Liver (tissue), 9 donors: Measurements from ENCODE around the gene GNAI3. TPM values are rescaled to one million over a fixed set of nuclear protein-coding genes. Genes with fewer than 3 reads are reported as not detected.

ENCODE experiments used
- DNase-seq: peaks from one replicate; pipeline ENCODE4 v3.0.0-alpha.2; 2017; ENCODE audit warnings: low spot score
- H3K27ac ChIP-seq, 2 donors: one replicate each; pipeline ENCODE4 v1.7.0; 2013; ENCODE audit warnings: inconsistent platforms in 2 of 2, low read length in 2 of 2, control low read depth in 1 of 2, low read depth in 1 of 2, mild to moderate bottlenecking in 1 of 2
- H3K27me3 ChIP-seq, 4 donors: one replicate each; pipeline versions ENCODE4 v1.6.1 to v1.7.0; 2013; ENCODE audit warnings: low read length in 3 of 4, inconsistent platforms in 1 of 4, mild to moderate bottlenecking in 1 of 4, moderate library complexity in 1 of 4; ENCODE audit not compliant: control insufficient read depth in 4 of 4, insufficient read depth in 4 of 4
- H3K36me3 ChIP-seq, 4 donors: one replicate each; pipeline versions ENCODE4 v1.6.1 to v1.7.0; 2013; ENCODE audit warnings: low read length in 3 of 4, mild to moderate bottlenecking in 3 of 4, low read depth in 1 of 4, moderate library complexity in 1 of 4; ENCODE audit not compliant: control insufficient read depth in 4 of 4, insufficient read depth in 3 of 4
- H3K4me1 ChIP-seq, 4 donors: one replicate each; pipeline versions ENCODE4 v1.6.1 to v1.7.0; 2013; ENCODE audit warnings: low read length in 3 of 4, mild to moderate bottlenecking in 3 of 4, moderate library complexity in 1 of 4; ENCODE audit not compliant: control insufficient read depth in 4 of 4, insufficient read depth in 4 of 4
- H3K4me3 ChIP-seq, 3 donors: one replicate each; pipeline versions ENCODE4 v1.6.1 to v1.7.0; 2013; ENCODE audit warnings: low read length in 3 of 3, control low read depth in 1 of 3, low read depth in 1 of 3, mild to moderate bottlenecking in 1 of 3
- H3K9ac ChIP-seq, 2 donors: one replicate each; pipeline ENCODE4 v1.7.0; 2013; ENCODE audit warnings: low read length in 2 of 2, mild to moderate bottlenecking in 2 of 2, moderate library complexity in 2 of 2, control low read depth in 1 of 2, low read depth in 1 of 2
- H3K9me3 ChIP-seq, 4 donors: one replicate each; pipeline versions ENCODE4 v1.6.1 to v1.7.0; 2013; ENCODE audit warnings: low read length in 3 of 4; ENCODE audit not compliant: control insufficient read depth in 4 of 4
- EGR1 ChIP-seq, 2 donors: IDR thresholded peaks; 2 replicates each; pipeline ENCODE4 v1.6.1; 2016 to 2018; ENCODE audit warnings: antibody characterized with exemption in 2 of 2, low read depth in 2 of 2
- FOXA1 ChIP-seq: IDR thresholded peaks from 2 replicates; pipeline ENCODE4 v1.6.1; 2016; ENCODE audit warnings: antibody characterized with exemption
- FOXA2 ChIP-seq: IDR thresholded peaks from 2 replicates; pipeline ENCODE4 v1.6.1; 2016; ENCODE audit warnings: antibody characterized with exemption
- GABPA ChIP-seq, 2 donors: IDR thresholded peaks in 1 of 2; conservative IDR thresholded peaks in 1 of 2; 2 replicates each; pipeline ENCODE4 v1.6.1; 2016; ENCODE audit warnings: antibody characterized with exemption in 2 of 2, mild to moderate bottlenecking in 1 of 2, moderate library complexity in 1 of 2
- HNF4A ChIP-seq, 2 donors: conservative IDR thresholded peaks; 2 replicates each; pipeline ENCODE4 v1.6.1; 2016; ENCODE audit warnings: antibody characterized with exemption in 2 of 2, mild to moderate bottlenecking in 2 of 2
- HNF4G ChIP-seq: IDR thresholded peaks from 2 replicates; pipeline ENCODE4 v1.6.1; 2016; ENCODE audit warnings: antibody characterized with exemption
- JUND ChIP-seq, 2 donors: IDR thresholded peaks; 2 replicates each; pipeline ENCODE4 v1.6.1; 2016; ENCODE audit warnings: antibody characterized with exemption in 2 of 2
- NR2F2 ChIP-seq: IDR thresholded peaks from 2 replicates; pipeline ENCODE4 v1.6.1; 2016; ENCODE audit warnings: antibody characterized with exemption
- RAD21 ChIP-seq, 2 donors: IDR thresholded peaks; 2 replicates each; pipeline ENCODE4 v1.6.1; 2016; ENCODE audit warnings: antibody characterized with exemption in 2 of 2, mild to moderate bottlenecking in 2 of 2
- RXRA ChIP-seq, 2 donors: IDR thresholded peaks; 2 replicates each; pipeline ENCODE4 v1.6.1; 2017 to 2018; ENCODE audit warnings: antibody characterized with exemption in 2 of 2, mild to moderate bottlenecking in 1 of 2
- SP1 ChIP-seq: IDR thresholded peaks from 2 replicates; pipeline ENCODE4 v1.6.1; 2018; ENCODE audit warnings: antibody characterized with exemption, mild to moderate bottlenecking
- TAF1 ChIP-seq: conservative IDR thresholded peaks from 2 replicates; pipeline ENCODE4 v1.6.1; 2016; ENCODE audit warnings: antibody characterized with exemption, mild to moderate bottlenecking
- YY1 ChIP-seq: IDR thresholded peaks from 2 replicates; pipeline ENCODE4 v1.6.1; 2016; ENCODE audit warnings: antibody characterized with exemption, mild to moderate bottlenecking
- WGBS: extraction: QIAGEN DNeasy Blood & Tissue Kit; methylation state at CpG from one replicate; pipeline ENCODE4 v1.1.7; 2013; 5-methylcytosine and 5-hydroxymethylcytosine counted together
- polyA plus RNA-seq, 2 donors: library from polyadenylated mRNA; stranded (reverse) in 1 of 2; unstranded in 1 of 2; fragments of 200-250 nt in 1 of 2; fragments of >200 nt in 1 of 2; fragmentation: Nextera tagmentation in 1 of 2; extraction: Ambion mirVana in 1 of 2; gene quantifications; one replicate each; pipeline versions ENCODE4 v1.2.1 to v1.2.3, GENCODE V29; 2013 to 2015
- total RNA-seq, 2 donors: library from RNA; depleted of rRNA; stranded (reverse); fragments of >200 nt; gene quantifications; one replicate each; pipeline ENCODE4 v1.2.3, GENCODE V29; 2014
- TF ChIP-seq, protein P1 (sequence below): IDR thresholded peaks from 2 replicates; pipeline ENCODE4 v1.6.1; 2016; ENCODE audit warnings: antibody characterized with exemption, mild to moderate bottlenecking
- TF ChIP-seq, protein P2 (sequence below): IDR thresholded peaks from 2 replicates; pipeline ENCODE4 v1.6.1; 2016; ENCODE audit warnings: antibody characterized with exemption
- TF ChIP-seq, protein P3 (sequence below): IDR thresholded peaks from 2 replicates; pipeline ENCODE4 v1.6.1; 2016; ENCODE audit warnings: antibody characterized with exemption
- TF ChIP-seq, protein P4 (sequence below): IDR thresholded peaks from 2 replicates; pipeline ENCODE4 v1.6.1; 2016; ENCODE audit warnings: antibody characterized with exemption
- TF ChIP-seq, protein P5 (sequence below): fragments of 150-350 bp; IDR thresholded peaks from 2 replicates; pipeline ENCODE4 v1.5.1; 2017; ENCODE audit warnings: improper control_type of control experiment, low read depth, low read length; ENCODE audit not compliant: missing input control
- donor health status: healthy.
- donor health status: healthy.
- donor health status: healthy.
- donor health status: healthy.
- donor health status: healthy.

Gene GNAI3
- total and polyA plus RNA-seq, 4 donors: 1.9 to 6.5 (median 4.3) TPM

DNA sequence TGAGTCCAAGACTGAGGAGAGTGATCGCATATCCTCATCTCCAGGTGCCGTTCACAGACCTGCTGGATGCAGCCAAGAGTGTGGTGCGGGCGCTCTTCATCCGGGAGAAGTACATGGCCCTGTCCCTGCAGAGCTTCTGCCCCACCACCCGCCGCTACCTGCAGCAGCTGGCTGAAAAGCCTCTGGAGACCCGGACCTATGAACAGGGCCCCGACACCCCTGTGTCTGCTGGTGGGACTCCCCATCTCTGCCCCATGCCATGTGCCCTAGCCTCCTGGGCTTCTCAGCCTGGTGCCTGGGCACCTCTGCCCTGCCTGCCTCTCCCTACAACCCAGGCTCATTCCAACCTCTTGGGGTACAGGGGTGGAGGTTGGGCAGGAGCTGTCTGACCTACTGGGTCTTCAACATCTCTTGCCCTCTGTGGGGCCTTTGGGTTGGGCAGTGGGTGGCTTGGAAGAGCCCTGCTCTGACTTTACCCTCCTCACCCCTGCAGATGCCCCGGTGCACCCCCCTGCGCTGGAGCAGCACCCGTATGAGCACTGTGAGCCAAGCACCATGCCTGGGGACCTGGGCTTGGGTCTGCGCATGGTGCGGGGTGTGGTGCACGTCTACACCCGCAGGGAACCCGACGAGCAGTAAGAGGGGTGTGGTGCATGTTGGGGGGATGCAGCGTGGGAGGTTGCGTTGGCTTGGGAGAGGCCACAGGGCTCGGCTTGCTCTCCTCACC lies 78.4 kb downstream of the GNAI3 start (continued):
- TF ChIP-seq, protein P1, sequence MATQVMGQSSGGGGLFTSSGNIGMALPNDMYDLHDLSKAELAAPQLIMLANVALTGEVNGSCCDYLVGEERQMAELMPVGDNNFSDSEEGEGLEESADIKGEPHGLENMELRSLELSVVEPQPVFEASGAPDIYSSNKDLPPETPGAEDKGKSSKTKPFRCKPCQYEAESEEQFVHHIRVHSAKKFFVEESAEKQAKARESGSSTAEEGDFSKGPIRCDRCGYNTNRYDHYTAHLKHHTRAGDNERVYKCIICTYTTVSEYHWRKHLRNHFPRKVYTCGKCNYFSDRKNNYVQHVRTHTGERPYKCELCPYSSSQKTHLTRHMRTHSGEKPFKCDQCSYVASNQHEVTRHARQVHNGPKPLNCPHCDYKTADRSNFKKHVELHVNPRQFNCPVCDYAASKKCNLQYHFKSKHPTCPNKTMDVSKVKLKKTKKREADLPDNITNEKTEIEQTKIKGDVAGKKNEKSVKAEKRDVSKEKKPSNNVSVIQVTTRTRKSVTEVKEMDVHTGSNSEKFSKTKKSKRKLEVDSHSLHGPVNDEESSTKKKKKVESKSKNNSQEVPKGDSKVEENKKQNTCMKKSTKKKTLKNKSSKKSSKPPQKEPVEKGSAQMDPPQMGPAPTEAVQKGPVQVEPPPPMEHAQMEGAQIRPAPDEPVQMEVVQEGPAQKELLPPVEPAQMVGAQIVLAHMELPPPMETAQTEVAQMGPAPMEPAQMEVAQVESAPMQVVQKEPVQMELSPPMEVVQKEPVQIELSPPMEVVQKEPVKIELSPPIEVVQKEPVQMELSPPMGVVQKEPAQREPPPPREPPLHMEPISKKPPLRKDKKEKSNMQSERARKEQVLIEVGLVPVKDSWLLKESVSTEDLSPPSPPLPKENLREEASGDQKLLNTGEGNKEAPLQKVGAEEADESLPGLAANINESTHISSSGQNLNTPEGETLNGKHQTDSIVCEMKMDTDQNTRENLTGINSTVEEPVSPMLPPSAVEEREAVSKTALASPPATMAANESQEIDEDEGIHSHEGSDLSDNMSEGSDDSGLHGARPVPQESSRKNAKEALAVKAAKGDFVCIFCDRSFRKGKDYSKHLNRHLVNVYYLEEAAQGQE: no peak
- TF ChIP-seq, protein P2, sequence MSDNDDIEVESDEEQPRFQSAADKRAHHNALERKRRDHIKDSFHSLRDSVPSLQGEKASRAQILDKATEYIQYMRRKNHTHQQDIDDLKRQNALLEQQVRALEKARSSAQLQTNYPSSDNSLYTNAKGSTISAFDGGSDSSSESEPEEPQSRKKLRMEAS: no peak
- TF ChIP-seq RXRA (IDR thresholded peaks at IDR 0.05) (no peak), JUND (IDR thresholded peaks at IDR 0.05) (no peak), YY1 (no peak), FOXA1 (no peak), GABPA (IDR thresholded peaks at IDR 0.05 in 1 of 2, conservative IDR thresholded peaks at IDR 0.05 in 1 of 2) (no peak)

DNA sequence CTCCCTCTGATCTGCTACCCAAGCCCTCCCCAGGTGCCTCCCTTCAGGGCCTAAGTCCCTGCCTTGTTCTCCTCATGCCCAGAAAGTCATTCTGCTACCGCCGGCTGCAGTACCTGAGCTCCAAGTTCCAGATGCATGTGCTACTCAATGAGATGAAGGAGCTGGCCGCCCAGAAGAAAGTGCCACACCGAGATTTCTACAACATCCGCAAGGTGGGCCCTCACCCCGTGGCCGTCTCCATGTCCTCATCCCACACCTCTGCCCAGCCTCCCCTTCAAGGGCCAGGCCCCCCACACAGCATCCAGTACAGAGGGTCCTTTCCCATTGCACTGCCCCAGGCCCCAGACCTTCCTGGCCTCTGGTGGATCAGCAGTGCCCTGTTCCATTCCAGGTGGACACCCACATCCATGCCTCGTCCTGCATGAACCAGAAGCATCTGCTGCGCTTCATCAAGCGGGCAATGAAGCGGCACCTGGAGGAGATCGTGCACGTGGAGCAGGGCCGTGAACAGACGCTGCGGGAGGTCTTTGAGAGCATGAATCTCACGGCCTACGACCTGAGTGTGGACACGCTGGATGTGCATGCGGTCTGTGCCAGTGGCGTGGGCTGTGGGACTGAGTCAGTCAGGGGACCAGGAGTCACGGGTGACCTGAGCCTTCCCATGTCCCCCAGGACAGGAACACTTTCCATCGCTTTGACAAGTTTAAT lies 79.4 kb downstream of the GNAI3 start:
- Histone ChIP-seq H3K27ac (no peak overlapping the region), H3K4me3 (no peak overlapping the region), H3K27me3 (no peaks in the 10 kb centered on the region), H3K36me3 (peaks cover 15 to 61% (median 26%) of the 10 kb centered on the region in 4 donors), H3K9me3 (no peaks in the 10 kb centered on the region), H3K4me1 (peaks cover 0 to 16% (median 10%) of the 10 kb centered on the region in 4 donors), H3K9ac (no peak overlapping the region)
- no peak for DNase-seq
- TF ChIP-seq, protein P3, sequence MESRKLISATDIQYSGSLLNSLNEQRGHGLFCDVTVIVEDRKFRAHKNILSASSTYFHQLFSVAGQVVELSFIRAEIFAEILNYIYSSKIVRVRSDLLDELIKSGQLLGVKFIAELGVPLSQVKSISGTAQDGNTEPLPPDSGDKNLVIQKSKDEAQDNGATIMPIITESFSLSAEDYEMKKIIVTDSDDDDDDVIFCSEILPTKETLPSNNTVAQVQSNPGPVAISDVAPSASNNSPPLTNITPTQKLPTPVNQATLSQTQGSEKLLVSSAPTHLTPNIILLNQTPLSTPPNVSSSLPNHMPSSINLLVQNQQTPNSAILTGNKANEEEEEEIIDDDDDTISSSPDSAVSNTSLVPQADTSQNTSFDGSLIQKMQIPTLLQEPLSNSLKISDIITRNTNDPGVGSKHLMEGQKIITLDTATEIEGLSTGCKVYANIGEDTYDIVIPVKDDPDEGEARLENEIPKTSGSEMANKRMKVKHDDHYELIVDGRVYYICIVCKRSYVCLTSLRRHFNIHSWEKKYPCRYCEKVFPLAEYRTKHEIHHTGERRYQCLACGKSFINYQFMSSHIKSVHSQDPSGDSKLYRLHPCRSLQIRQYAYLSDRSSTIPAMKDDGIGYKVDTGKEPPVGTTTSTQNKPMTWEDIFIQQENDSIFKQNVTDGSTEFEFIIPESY: no peak
- TF ChIP-seq TAF1 (no peak), JUND (IDR thresholded peaks at IDR 0.05) (no peak), HNF4G (no peak), SP1 (no peak), RXRA (IDR thresholded peaks at IDR 0.05) (no peak), RAD21 (IDR thresholded peaks at IDR 0.05) (no peak), HNF4A (conservative IDR thresholded peaks at IDR 0.05) (no peak), GABPA (IDR thresholded peaks at IDR 0.05 in 1 of 2, conservative IDR thresholded peaks at IDR 0.05 in 1 of 2) (no peak), EGR1 (IDR thresholded peaks at IDR 0.05; ENCODE audit: low read depth in 2 of 2) (no peak), FOXA2 (no peak), FOXA1 (no peak), NR2F2 (no peak), YY1 (no peak)
- TF ChIP-seq, protein P4, sequence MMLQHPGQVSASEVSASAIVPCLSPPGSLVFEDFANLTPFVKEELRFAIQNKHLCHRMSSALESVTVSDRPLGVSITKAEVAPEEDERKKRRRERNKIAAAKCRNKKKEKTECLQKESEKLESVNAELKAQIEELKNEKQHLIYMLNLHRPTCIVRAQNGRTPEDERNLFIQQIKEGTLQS: no peak
- TF ChIP-seq, protein P5, sequence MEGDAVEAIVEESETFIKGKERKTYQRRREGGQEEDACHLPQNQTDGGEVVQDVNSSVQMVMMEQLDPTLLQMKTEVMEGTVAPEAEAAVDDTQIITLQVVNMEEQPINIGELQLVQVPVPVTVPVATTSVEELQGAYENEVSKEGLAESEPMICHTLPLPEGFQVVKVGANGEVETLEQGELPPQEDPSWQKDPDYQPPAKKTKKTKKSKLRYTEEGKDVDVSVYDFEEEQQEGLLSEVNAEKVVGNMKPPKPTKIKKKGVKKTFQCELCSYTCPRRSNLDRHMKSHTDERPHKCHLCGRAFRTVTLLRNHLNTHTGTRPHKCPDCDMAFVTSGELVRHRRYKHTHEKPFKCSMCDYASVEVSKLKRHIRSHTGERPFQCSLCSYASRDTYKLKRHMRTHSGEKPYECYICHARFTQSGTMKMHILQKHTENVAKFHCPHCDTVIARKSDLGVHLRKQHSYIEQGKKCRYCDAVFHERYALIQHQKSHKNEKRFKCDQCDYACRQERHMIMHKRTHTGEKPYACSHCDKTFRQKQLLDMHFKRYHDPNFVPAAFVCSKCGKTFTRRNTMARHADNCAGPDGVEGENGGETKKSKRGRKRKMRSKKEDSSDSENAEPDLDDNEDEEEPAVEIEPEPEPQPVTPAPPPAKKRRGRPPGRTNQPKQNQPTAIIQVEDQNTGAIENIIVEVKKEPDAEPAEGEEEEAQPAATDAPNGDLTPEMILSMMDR: no peak
- TF ChIP-seq, protein P2: no peak
- TF ChIP-seq, protein P1: no peak
- whole genome bisulfite sequencing: 95% methylated on average over 23 of the region's 23 CpGs
